ENCODE measurements around the gene ZMYM4. TPM values are rescaled to one million over a fixed set of nuclear protein-coding genes. Genes with fewer than 3 reads are reported as not detected.

Gene ZMYM4
- total RNA-seq, 1 experiment from 2014 or later, result 66.0 TPM

GRCh38 chr1:35382107-35382506, 113.6 kb downstream of the ZMYM4 start:
- Histone ChIP-seq H4K91ac (ENCODE audit: insufficient read length, low read depth, low read length) (no peak overlapping the region), H2BK120ac (ENCODE audit: low read depth, low read length, poor library complexity, severe bottlenecking) (no peak overlapping the region), H3K4me1 (ENCODE audit: insufficient read depth, low read length) (0 out of 2 replicates have a peak, but pooled peaks cover 3% of the 10 kb centered on the region), H4K5ac (ENCODE audit: insufficient read length, low read depth, low read length) (no peak overlapping the region), H3K18ac (ENCODE audit: insufficient read length, low read depth, low read length) (no peak overlapping the region), H4K8ac (replicated peaks; ENCODE audit: insufficient read length, low read depth, low read length) (no peak overlapping the region), H2AK5ac (ENCODE audit: insufficient read length, low read length) (no peak overlapping the region), H3K9me3 (ENCODE audit: control insufficient read depth, low read depth, low read length) (no peaks in the 10 kb centered on the region), H2BK12ac (ENCODE audit: insufficient read length, low read depth, low read length) (no peak overlapping the region), H3K79me2 (ENCODE audit: insufficient read depth, low read length) (no peaks in the 10 kb centered on the region), H3K4ac (ENCODE audit: low read depth, low read length) (no peak overlapping the region), H3K23ac (ENCODE audit: insufficient read length, low read depth, low read length) (no peak overlapping the region), H3K23me2 (ENCODE audit: insufficient read length, low read depth, low read length, poor library complexity, severe bottlenecking) (no peaks in the 10 kb centered on the region), H2BK15ac (ENCODE audit: low read depth, low read length) (no peak overlapping the region), H3K9ac (ENCODE audit: extremely low read depth, insufficient read length, low read length) (no peak overlapping the region), H2BK20ac (ENCODE audit: low read depth, low read length, poor library complexity, severe bottlenecking) (no peak overlapping the region), H3K14ac (ENCODE audit: insufficient read depth, low read length) (no peak overlapping the region), H4K20me1 (ENCODE audit: control insufficient read depth, insufficient read depth, insufficient read length) (no peaks in the 10 kb centered on the region), H3K27me3 (ENCODE audit: insufficient read depth, low read length) (no peaks in the 10 kb centered on the region), H3K27ac (ENCODE audit: insufficient read length, low read depth, low read length) (no peak overlapping the region), H2BK5ac (ENCODE audit: insufficient read length, low read length) (no peak overlapping the region), H3K79me1 (ENCODE audit: insufficient read depth, low read depth, low read length, poor library complexity, severe bottlenecking) (no peaks in the 10 kb centered on the region), H3T11ph (ENCODE audit: low read length) (no peak overlapping the region), H3K56ac (ENCODE audit: insufficient read length, low read depth, low read length) (no peak overlapping the region), H2AFZ (ENCODE audit: low read length) (no peak overlapping the region), H3K4me2 (ENCODE audit: insufficient read depth, insufficient read length, low read length) (no peak overlapping the region)
- WGBS (ENCODE audit: extremely low coverage, insufficient read length, low lambda C conversion rate), result no CpG with 5 or more reads among the region's 4 CpGs
- TF ChIP-seq CTCF (conservative IDR thresholded peaks at IDR 0.05), result no peak
- peaks cover 7% of the 10 kb centered on the region in 2 experiments for H3K4me1 Mint-ChIP-seq
- no peak overlapping the region for H3K27ac Mint-ChIP-seq
- H3K9me3 Mint-ChIP-seq, result no peaks in the 10 kb centered on the region
- H3K27me3 Mint-ChIP-seq (ENCODE audit: low read depth), result no peaks in the 10 kb centered on the region
- DNase-seq, result no peak
- peaks cover 12 to 16% (median 15%) of the 10 kb centered on the region in 3 experiments for H3K36me3 Mint-ChIP-seq (ENCODE audit: insufficient read depth in 1 of 3, low read depth in 3 of 3)
- no peak overlapping the region for H3K4me3 Mint-ChIP-seq

Data from H9 (cell line).